ENCODE measurements around the gene CTR9. TPM values are rescaled to one million over a fixed set of nuclear protein-coding genes. Genes with fewer than 3 reads are reported as not detected.

CTR9 gene
- total and polyA plus RNA-seq, 2 of the 8 experiments (the other 6 are each of a cell fraction or from before 2014, with no cell fraction given): 6.1 to 37.7 TPM

- WGBS, 2 experiments (ENCODE audit: extremely low coverage in 1 of 2, insufficient coverage in 1 of 2, insufficient read length in 1 of 2, insufficient replicate concordance in 2 of 2, low coverage in 1 of 2, low lambda C conversion rate in 2 of 2, missing lambda C conversion rate in 1 of 2): 78% methylated on average over 6 of the region's 6 CpGs; no CpG with 5 or more reads in 1 of the 2 experiments
- Histone ChIP-seq H4K8ac (ENCODE audit: extremely low read depth, insufficient read depth, low read length) (no peak overlapping the region), H2AK5ac (ENCODE audit: low read depth, low read length) (no peak overlapping the region), H3K9me3 (ENCODE audit: insufficient read depth in 2 of 2, low read depth in 1 of 2, low read length in 1 of 2) (no peaks in the 10 kb centered on the region), H3K36me3 (ENCODE audit: control insufficient read depth in 2 of 4, insufficient read depth in 4 of 4, low read length in 3 of 4) (peaks cover 7 to 49% (median 32%) of the 10 kb centered on the region in 4 experiments; a peak in 7 of 8 replicates), H2BK20ac (ENCODE audit: low read length) (no peak overlapping the region), H3K4me2 (ENCODE audit: insufficient read depth in 1 of 2, low read depth in 2 of 2, low read length in 2 of 2) (no peak overlapping the region), H2BK12ac (ENCODE audit: low read depth, low read length) (no peak overlapping the region), H4K5ac (ENCODE audit: insufficient read length, low read depth, low read length) (no peak overlapping the region), H2BK15ac (ENCODE audit: low read length) (no peak overlapping the region), H2BK120ac (replicated peaks; ENCODE audit: low read depth, low read length) (no peak overlapping the region), H2AFZ (ENCODE audit: low read length) (no peak overlapping the region), H3K27me3 (replicated peaks in 1 of 4; ENCODE audit: control insufficient read depth in 3 of 4, extremely low read depth in 1 of 4, insufficient read depth in 3 of 4, low read length in 3 of 4) (no peaks in the 10 kb centered on the region), H4K91ac (replicated peaks; ENCODE audit: insufficient read length, low read length) (no peak overlapping the region), H3K4me3 (ENCODE audit: extremely low read depth in 1 of 4, insufficient read depth in 2 of 4, low read depth in 3 of 4, low read length in 4 of 4) (no peak overlapping the region), H3K18ac (ENCODE audit: extremely low read depth, low read length) (no peak overlapping the region), H2BK5ac (ENCODE audit: low read depth, low read length) (no peak overlapping the region), H3K4ac (replicated peaks; ENCODE audit: insufficient read length, low read depth, low read length) (no peak overlapping the region), H3K56ac (replicated peaks; ENCODE audit: insufficient read length, low read depth, low read length) (no peak overlapping the region), H3K4me1 (replicated peaks in 1 of 4; ENCODE audit: control insufficient read depth in 3 of 4, insufficient read depth in 4 of 4, low read length in 3 of 4) (no peaks in the 10 kb centered on the region), H3K9ac (replicated peaks in 1 of 4; ENCODE audit: extremely low read depth in 1 of 4, low read depth in 3 of 4, low read length in 3 of 4) (no peak overlapping the region), H3K79me2 (ENCODE audit: control insufficient read depth in 1 of 2, insufficient read depth in 2 of 2, low read length in 2 of 2) (no peaks in the 10 kb centered on the region), H3K79me1 (ENCODE audit: low read depth, low read length) (no peaks in the 10 kb centered on the region), H3K14ac (ENCODE audit: insufficient read length) (no peak overlapping the region), H3K23me2 (ENCODE audit: low read depth, low read length) (no peaks in the 10 kb centered on the region), H3K23ac (ENCODE audit: insufficient read length) (no peak overlapping the region), H3K27ac (ENCODE audit: low read depth, low read length) (no peak overlapping the region), H4K20me1 (replicated peaks in 1 of 2; ENCODE audit: control insufficient read depth in 1 of 2, insufficient read depth in 2 of 2, low read length in 2 of 2) (peaks cover 0 to 2% of the 10 kb centered on the region in 2 experiments)
- no peak for FAIRE-seq
- ChIA-PET CTCF (ENCODE audit: partially characterized antibody) (interaction anchor here (0.8 kb wide), 1 partner anchor 150 kb away, joined by 3 read pairs; no protein-coding TSS in a partner anchor), POLR2A (ENCODE audit: partially characterized antibody) (interaction anchor here (1.6 kb wide), 1 partner anchor 18 kb away, joined by 3 read pairs; no protein-coding TSS in a partner anchor)
- no peak for DNase-seq (ENCODE audit: low read depth in 1 of 2, low spot score in 2 of 2)
- TF ChIP-seq CREB1 (IDR thresholded peaks at IDR 0.05) (no peak), CBX5 (IDR thresholded peaks at IDR 0.05; ENCODE audit: low read depth, low read length) (no peak), SUZ12 (IDR thresholded peaks at IDR 0.05; ENCODE audit: low read length) (no peak), RXRA (IDR thresholded peaks at IDR 0.05; ENCODE audit: insufficient read depth, low read depth, low read length) (no peak), RBBP5 (IDR thresholded peaks at IDR 0.05; ENCODE audit: borderline replicate concordance, low read depth, low read length) (no peak)
Measured at GRCh38 chr11:10777806-10778205, 26.8 kb downstream of the CTR9 start.

All from H1 (cell line).